T-helper 17 cell (primary cell): ENCODE results near the gene SPTBN1. TPM values are rescaled to one million over a fixed set of nuclear protein-coding genes. Genes with fewer than 3 reads are reported as not detected.
"Not testable (repeated sequence)": the region's sequence is repeated elsewhere in the genome, so short reads cannot be mapped to it uniquely, and the experiment has no call there.

Source experiments
- ATAC-seq: fragments of 150-1000 bp; cut with Tn5 transposase; 2 replicates; pipeline ENCODE4 v1.10.0; 2021; ENCODE audit warnings: mild to moderate bottlenecking, moderate library complexity
- DNase-seq, 3 donors: peaks; one replicate each; pipeline versions ENCODE4 v3.0.0 to v3.0.0-alpha.2; 2020 to 2021
- H3K9me3 ChIP-seq: one replicate; pipeline ENCODE4 v1.7.0; 2013; ENCODE audit warnings: low read length, mild to moderate bottlenecking; ENCODE audit not compliant: control insufficient read depth, poor library complexity, severe bottlenecking
- H3K27ac Mint-ChIP-seq: one replicate; pipeline ENCODE4 v1.8.0; 2022; ENCODE audit warnings: mild to moderate bottlenecking, moderate library complexity, mixed read lengths
- H3K27me3 Mint-ChIP-seq: one replicate; pipeline ENCODE4 v1.8.0; 2022; ENCODE audit warnings: mixed read lengths
- H3K36me3 Mint-ChIP-seq: one replicate; pipeline ENCODE4 v1.8.0; 2022; ENCODE audit warnings: low read depth, mixed read lengths
- H3K4me1 Mint-ChIP-seq: one replicate; pipeline ENCODE4 v1.8.0; 2022; ENCODE audit warnings: mild to moderate bottlenecking, mixed read lengths
- H3K4me3 Mint-ChIP-seq: one replicate; pipeline ENCODE4 v1.8.0; 2022; ENCODE audit warnings: mild to moderate bottlenecking, moderate library complexity, mixed read lengths
- total RNA-seq, 4 donors: library from RNA in 2 of 4; stranded (reverse) in 2 of 4; gene quantifications; one replicate each; pipeline ENCODE4 v1.2.3 and lab custom pipeline; 2022 to 2026

SPTBN1 gene
- total RNA-seq, 2 donors from 2014 or later, result 187 to 195 TPM

GRCh38 chr2:54482715-54483114 is 26.6 kb downstream of the SPTBN1 start:
- DNase-seq (no peak), ATAC-seq (no peak)
- H3K27me3 Mint-ChIP-seq, result peaks cover 17% of the 10 kb centered on the region
- H3K27ac Mint-ChIP-seq, result no peak overlapping the region
- H3K36me3 Mint-ChIP-seq, result peaks cover 5% of the 10 kb centered on the region
- no peaks in the 10 kb centered on the region for H3K4me1 Mint-ChIP-seq
- no peak overlapping the region for H3K4me3 Mint-ChIP-seq
- H3K9me3 ChIP-seq, result no peaks in the 10 kb centered on the region

GRCh38 chr2:54483426-54483825 is 27.3 kb downstream of the SPTBN1 start:
- no peaks in the 10 kb centered on the region for H3K9me3 ChIP-seq
- Mint-ChIP-seq H3K27me3 (peaks cover 17% of the 10 kb centered on the region), H3K27ac (no peak overlapping the region), H3K36me3 (peaks cover 5% of the 10 kb centered on the region), H3K4me1 (no peaks in the 10 kb centered on the region), H3K4me3 (no peak overlapping the region)
- ATAC-seq (no peak), DNase-seq (no peak)

DNA sequence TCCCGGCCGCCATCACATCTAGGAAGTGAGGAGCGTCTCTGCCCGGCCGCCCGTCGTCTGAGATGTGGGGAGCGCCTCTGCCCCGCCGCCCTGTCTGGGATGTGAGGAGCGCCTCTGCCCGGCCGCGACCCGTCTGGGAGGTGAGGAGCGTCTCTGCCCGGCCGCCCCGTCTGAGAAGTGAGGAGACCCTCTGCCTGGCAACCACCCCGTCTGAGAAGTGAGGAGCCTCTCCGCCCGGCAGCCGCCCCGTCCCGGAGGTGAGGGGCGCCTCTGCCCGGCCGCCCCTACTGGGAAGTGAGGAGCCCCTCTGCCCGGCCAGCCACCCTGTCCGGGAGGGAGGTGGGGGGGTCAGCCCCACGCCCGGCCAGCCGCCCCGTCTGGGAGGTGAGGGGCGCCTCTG is 29.6 kb downstream of the SPTBN1 start:
- H3K4me3 Mint-ChIP-seq, ATAC-seq, DNase-seq, H3K27ac Mint-ChIP-seq, H3K4me1 Mint-ChIP-seq, H3K36me3 Mint-ChIP-seq, H3K9me3 ChIP-seq: not testable (repeated sequence)
- H3K27me3 Mint-ChIP-seq, result peaks cover 23% of the 10 kb centered on the region

DNA sequence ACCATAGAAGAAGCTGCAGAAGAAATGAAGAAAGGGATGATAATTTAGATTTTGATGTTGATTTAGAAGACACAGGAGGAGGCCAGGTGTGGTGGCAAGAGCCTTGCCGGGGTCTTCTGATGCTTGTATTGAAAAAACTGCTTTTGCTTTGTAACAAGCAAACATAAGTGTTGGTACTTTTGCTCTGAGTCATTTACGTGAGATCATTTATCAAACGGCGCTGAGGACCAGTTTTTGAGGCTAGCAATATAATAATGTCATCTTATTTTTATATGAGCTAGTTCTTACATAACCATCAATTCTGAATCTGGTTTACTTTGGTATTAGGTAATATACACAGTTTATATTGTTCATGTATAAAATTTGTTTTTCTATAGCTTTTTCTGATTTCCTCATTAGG is 30.6 kb downstream of the SPTBN1 start:
- no peaks in the 10 kb centered on the region for H3K9me3 ChIP-seq
- no peak for DNase-seq
- no peaks in the 10 kb centered on the region for H3K4me1 Mint-ChIP-seq

GRCh38 chr2:54490863-54491262 is 34.7 kb downstream of the SPTBN1 start:
- no peak for ATAC-seq
- no peaks in the 10 kb centered on the region for H3K9me3 ChIP-seq
- Mint-ChIP-seq H3K27me3 (peaks cover 28% of the 10 kb centered on the region), H3K36me3 (peaks cover 3% of the 10 kb centered on the region), H3K4me1 (no peaks in the 10 kb centered on the region), H3K27ac (no peak overlapping the region), H3K4me3 (no peak overlapping the region)
- no peak for DNase-seq

More for the DNA sequence above, 30.6 kb downstream of the SPTBN1 start:
- ATAC-seq, result no peak
- Mint-ChIP-seq H3K27ac (no peak overlapping the region), H3K36me3 (peaks cover 8% of the 10 kb centered on the region), H3K4me3 (no peak overlapping the region), H3K27me3 (peaks cover 27% of the 10 kb centered on the region)

GRCh38 chr2:54492335-54492734 is 36.2 kb downstream of the SPTBN1 start:
- H3K27me3 Mint-ChIP-seq, result peaks cover 36% of the 10 kb centered on the region
- no peaks in the 10 kb centered on the region for H3K4me1 Mint-ChIP-seq
- H3K27ac Mint-ChIP-seq, result no peak overlapping the region
- no peaks in the 10 kb centered on the region for H3K9me3 ChIP-seq
- peaks cover 3% of the 10 kb centered on the region for H3K36me3 Mint-ChIP-seq
- ATAC-seq (no peak), DNase-seq (no peak)
- H3K4me3 Mint-ChIP-seq, result no peak overlapping the region

GRCh38 chr2:54494087-54494486 is 38.0 kb downstream of the SPTBN1 start:
- H3K4me3 Mint-ChIP-seq, result no peak overlapping the region
- ATAC-seq, result no peak
- H3K27ac Mint-ChIP-seq, result no peak overlapping the region
- no peaks in the 10 kb centered on the region for H3K4me1 Mint-ChIP-seq
- peaks cover 40% of the 10 kb centered on the region for H3K27me3 Mint-ChIP-seq
- peaks cover 3% of the 10 kb centered on the region for H3K36me3 Mint-ChIP-seq
- no peaks in the 10 kb centered on the region for H3K9me3 ChIP-seq
- DNase-seq, result no peak

- no peak for DNase-seq
- ATAC-seq, result no peak
- Mint-ChIP-seq H3K4me3 (no peak overlapping the region), H3K27me3 (peaks cover 39% of the 10 kb centered on the region), H3K4me1 (peaks cover 2% of the 10 kb centered on the region), H3K27ac (no peak overlapping the region), H3K36me3 (no peaks in the 10 kb centered on the region)
- no peaks in the 10 kb centered on the region for H3K9me3 ChIP-seq
Observed at GRCh38 chr2:54496920-54497319, 40.8 kb downstream of the SPTBN1 start.

GRCh38 chr2:54497763-54498680 is 41.9 kb downstream of the SPTBN1 start:
- Mint-ChIP-seq H3K36me3 (no peaks in the 10 kb centered on the region), H3K27ac (no peak overlapping the region), H3K4me3 (no peak overlapping the region), H3K4me1 (peaks cover 2% of the 10 kb centered on the region), H3K27me3 (peaks cover 39% of the 10 kb centered on the region)
- DNase-seq (no peak), ATAC-seq (no peak)
- H3K9me3 ChIP-seq, result no peaks in the 10 kb centered on the region

GRCh38 chr2:54499661-54500060 is 43.5 kb downstream of the SPTBN1 start:
- H3K4me3 Mint-ChIP-seq, result no peak overlapping the region
- no peaks in the 10 kb centered on the region for H3K36me3 Mint-ChIP-seq
- no peaks in the 10 kb centered on the region for H3K9me3 ChIP-seq
- peaks cover 2% of the 10 kb centered on the region for H3K4me1 Mint-ChIP-seq
- DNase-seq (no peak), ATAC-seq (no peak)
- H3K27me3 Mint-ChIP-seq, result peaks cover 27% of the 10 kb centered on the region
- no peak overlapping the region for H3K27ac Mint-ChIP-seq

- peaks cover 2% of the 10 kb centered on the region for H3K4me1 Mint-ChIP-seq
Observed at GRCh38 chr2:54500404-54501205, 44.5 kb downstream of the SPTBN1 start.

DNA sequence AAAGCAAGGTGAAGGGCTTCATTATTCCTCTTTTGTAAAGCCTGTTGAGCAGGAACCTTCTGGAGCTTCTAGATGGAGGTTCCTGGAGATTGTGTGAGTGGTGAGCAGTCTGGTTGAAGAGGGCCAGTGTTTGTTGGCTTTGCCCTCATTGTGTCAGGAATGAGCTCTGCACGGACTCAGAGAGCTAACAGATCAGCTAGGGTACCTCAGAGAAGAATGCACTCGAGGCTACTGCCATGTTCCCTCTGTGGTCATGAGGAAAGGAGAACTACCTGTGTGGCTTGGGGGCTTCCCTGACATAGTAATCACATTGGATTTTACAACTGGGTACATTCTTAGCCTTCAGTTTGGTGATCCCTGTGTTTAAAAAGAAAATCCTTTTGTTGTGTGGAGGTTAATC is 46.6 kb downstream of the SPTBN1 start:
- peaks cover 9% of the 10 kb centered on the region for H3K27me3 Mint-ChIP-seq
- DNase-seq (no peak), ATAC-seq (no peak)
- no peak overlapping the region for H3K4me3 Mint-ChIP-seq
- H3K36me3 Mint-ChIP-seq, result no peaks in the 10 kb centered on the region
- no peaks in the 10 kb centered on the region for H3K9me3 ChIP-seq
- H3K27ac Mint-ChIP-seq, result no peak overlapping the region
- peaks cover 2% of the 10 kb centered on the region for H3K4me1 Mint-ChIP-seq

More at GRCh38 chr2:54500404-54501205, 44.5 kb downstream of the SPTBN1 start:
- peaks cover 21% of the 10 kb centered on the region for H3K27me3 Mint-ChIP-seq
- DNase-seq (no peak), ATAC-seq (no peak)
- no peaks in the 10 kb centered on the region for H3K9me3 ChIP-seq
- no peaks in the 10 kb centered on the region for H3K36me3 Mint-ChIP-seq
- no peak overlapping the region for H3K4me3 Mint-ChIP-seq
- no peak overlapping the region for H3K27ac Mint-ChIP-seq

GRCh38 chr2:54503192-54503591 is 47.1 kb downstream of the SPTBN1 start:
- Mint-ChIP-seq H3K4me1 (peaks cover 2% of the 10 kb centered on the region), H3K4me3 (no peak overlapping the region), H3K27ac (no peak overlapping the region), H3K36me3 (no peaks in the 10 kb centered on the region), H3K27me3 (peaks cover 8% of the 10 kb centered on the region)
- ATAC-seq, result no peak
- DNase-seq, result no peak
- H3K9me3 ChIP-seq, result no peaks in the 10 kb centered on the region
